GM19395 (cell line): ENCODE data around the gene BTBD3.

Experiments
- ATAC-seq: cut with Tn5 transposase; IDR thresholded peaks from one replicate; pipeline ENCODE4 v1.9.1; 2021; ENCODE audit warnings: mild to moderate bottlenecking, moderate library complexity; ENCODE audit not compliant: unreplicated experiment

BTBD3 gene

DNA sequence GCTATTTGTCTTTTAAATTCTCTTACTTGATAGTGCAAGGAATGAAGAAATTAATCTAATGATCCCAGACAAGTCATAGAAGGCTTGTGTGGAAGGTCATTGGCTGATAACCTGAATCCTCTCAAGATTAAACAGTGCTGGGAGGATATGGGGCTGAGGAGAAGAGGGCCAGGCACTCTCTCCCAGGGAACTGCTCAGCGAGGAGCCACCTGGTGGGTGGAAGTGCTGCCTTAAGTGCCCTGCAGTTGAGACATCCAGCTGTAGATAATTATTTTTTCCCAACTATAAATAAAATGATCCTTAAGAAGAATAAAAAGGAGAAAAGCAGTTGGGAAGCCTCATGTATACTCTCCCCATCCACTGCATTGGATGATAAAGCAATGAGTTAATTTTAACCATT is 47.9 kb downstream of the BTBD3 start:
- ATAC-seq: no peak

DNA sequence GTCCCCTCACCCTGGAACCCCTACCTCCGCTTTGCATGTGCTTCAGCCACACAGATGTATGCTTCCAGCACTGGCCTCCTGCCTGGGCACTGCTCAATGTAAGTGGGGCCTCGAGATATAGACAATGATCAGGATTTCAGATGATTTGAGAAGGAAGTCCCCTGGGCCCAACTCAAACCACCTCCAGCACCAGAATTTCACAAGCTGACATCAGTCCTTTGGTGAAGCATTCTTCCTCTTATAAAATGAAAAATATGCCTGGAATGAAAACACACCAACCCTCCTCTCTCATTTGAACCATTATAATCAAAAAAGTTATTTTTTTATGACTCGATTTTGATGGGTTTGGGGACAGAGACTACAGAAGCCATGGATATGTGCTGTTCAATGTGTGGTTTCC is 48.5 kb downstream of the BTBD3 start:
- no peak for ATAC-seq

DNA sequence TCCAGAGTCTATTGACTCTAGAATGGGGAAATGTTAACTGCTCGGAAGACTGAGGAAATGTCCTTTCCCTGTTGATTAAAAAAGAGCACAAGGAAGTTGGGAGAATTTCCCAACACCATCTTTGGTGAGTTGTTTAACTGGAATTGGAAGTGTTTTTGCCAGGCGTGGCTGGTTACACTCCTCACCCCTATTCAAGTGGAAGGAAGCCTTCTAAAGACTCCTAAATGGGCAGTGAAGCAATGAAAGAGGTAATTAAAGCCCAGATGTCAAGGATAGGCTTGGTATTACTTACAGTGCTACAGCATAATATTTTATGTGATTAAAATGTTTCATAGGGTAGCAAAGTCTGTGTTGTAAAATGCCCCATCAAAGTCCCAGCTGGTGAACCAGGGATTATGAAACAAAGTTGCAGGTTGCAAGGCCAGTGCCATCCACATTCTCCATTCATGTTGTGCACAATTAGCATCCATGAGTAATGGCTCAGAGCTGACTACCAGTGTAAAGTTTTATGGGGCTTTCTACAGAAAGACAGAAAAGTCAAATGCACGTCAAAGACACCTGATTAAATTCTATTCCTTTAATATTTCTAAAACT is 52.6 kb downstream of the BTBD3 start:
- ATAC-seq: no peak

DNA sequence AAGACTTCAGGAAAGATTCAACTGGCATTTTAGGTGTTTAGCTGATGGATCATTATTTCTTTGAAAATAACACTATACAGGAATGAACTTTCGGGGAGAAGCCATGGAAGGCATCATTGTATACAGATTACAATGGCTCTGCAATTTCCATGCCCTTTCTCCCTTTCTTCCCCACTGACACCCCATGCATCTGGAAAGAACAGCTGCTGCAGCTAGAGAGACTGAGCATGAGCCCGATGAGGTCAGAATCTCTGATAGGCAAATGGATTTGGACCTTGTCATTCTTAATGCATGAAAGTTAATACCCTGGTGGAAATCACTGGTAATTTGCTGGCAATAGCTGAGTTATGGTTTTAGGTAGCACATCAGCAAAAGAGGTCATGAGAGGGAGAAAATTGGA is 54.8 kb downstream of the BTBD3 start:
- ATAC-seq: no peak
